GM12873 (cell line): ENCODE data around the gene TRHDE.

Source experiments
- TF ChIP-seq, protein P1 (sequence below): IDR thresholded peaks from 2 replicates; pipeline ENCODE4 v1.5.1; 2012; ENCODE audit warnings: low read depth, mild to moderate bottlenecking, moderate library complexity, low read length, control low read depth; ENCODE audit not compliant: insufficient read depth; ENCODE audit errors: missing control alignments

The TRHDE gene

DNA sequence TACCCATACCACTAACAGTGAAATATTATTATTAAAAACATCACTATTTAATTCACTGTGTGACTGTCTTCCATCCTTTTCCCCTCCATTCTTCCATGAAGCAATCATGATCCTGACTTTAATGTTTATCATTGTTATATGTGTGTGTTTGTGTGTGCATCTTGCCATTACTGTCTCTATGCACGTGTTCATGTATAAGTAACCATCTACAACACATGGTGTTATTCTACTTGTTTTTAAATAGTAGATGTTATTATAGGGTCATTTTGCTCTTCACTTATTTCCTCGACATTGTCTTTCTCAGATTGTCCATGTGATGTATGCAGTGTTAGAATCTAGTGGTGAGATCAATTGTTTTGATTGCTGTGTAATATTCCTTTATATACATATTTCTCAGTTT, 195.8 kb downstream of the TRHDE start:
- TF ChIP-seq, protein P1, sequence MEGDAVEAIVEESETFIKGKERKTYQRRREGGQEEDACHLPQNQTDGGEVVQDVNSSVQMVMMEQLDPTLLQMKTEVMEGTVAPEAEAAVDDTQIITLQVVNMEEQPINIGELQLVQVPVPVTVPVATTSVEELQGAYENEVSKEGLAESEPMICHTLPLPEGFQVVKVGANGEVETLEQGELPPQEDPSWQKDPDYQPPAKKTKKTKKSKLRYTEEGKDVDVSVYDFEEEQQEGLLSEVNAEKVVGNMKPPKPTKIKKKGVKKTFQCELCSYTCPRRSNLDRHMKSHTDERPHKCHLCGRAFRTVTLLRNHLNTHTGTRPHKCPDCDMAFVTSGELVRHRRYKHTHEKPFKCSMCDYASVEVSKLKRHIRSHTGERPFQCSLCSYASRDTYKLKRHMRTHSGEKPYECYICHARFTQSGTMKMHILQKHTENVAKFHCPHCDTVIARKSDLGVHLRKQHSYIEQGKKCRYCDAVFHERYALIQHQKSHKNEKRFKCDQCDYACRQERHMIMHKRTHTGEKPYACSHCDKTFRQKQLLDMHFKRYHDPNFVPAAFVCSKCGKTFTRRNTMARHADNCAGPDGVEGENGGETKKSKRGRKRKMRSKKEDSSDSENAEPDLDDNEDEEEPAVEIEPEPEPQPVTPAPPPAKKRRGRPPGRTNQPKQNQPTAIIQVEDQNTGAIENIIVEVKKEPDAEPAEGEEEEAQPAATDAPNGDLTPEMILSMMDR: no peak

DNA sequence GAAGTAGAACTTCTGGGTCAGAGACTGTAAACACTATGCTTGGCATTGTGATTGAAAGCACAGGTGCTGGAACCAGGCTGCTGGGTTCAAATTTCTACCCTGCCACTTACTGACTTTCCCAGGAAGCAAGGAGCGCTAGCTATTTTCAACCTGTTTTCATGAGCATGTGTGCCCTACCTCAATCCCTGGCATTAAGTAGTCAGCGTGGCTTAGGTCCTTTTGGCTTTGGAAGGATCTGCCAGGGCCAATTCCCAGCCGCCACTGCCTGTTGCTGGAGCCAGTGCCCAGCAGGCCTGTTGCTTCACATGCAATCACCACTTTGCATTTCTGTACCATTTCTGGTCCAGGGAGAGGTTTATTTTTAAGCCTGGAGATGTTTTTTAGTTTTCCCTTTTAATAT, 196.3 kb downstream of the TRHDE start:
- TF ChIP-seq, protein P1: no peak

DNA sequence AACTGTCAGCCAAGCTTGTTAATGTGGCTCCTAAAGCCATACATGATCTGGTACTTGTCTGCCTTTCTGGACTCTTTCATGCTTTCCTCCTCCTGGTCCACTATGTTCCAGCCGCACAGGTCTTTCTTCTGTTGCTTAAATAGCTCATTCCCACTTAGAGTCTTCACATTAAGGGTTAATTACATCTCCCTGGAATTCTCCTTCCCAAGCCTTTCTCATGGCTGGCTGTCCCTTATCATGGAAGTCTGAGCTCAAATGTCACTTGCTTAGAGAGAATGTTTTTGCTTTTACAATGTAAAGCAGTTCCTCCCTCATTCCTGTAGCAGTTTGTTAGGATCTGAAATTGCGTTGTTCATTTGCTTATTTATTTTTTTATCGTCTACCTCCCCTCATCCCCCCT, 199.6 kb downstream of the TRHDE start:
- TF ChIP-seq, protein P1: no peak

DNA sequence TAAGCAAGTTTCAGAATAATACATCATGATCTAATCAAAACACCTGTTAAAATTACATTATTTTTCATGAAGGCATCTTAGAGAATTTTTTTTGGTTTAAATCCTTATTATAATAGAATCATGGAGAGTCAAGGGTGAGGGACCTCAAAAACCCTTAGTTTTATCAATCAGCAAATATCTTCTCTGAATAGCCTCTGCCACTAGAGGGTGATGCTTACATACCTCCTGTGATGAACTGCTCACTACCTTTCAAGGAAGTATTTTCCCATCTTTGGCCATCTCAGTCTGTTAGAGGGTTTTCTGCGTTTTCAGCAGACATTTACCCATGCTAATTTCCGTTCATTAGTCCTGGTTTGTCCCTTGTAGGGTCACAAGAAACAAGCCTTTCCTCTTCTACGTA, 200.2 kb downstream of the TRHDE start:
- TF ChIP-seq, protein P1: peak; percentile 18

DNA sequence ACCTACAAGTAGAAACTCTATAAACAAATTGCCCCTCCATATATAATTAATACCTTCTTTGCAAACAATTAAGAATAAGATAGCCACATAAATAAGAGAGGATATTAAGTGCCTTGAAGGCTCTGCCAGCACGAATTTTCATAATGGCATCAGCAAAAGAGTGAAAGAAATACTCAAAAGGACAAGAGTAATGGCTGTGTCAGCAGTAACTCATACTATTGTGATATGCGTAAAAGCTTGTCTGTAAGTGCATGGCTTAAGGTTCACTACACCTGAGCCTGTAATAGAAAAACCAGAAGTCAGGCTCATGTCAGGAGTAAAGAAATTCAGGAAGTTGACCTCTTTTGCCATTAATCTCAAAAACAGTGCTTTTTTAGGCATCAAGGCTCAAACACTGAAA, 204.1 kb downstream of the TRHDE start:
- TF ChIP-seq, protein P1: no peak

DNA sequence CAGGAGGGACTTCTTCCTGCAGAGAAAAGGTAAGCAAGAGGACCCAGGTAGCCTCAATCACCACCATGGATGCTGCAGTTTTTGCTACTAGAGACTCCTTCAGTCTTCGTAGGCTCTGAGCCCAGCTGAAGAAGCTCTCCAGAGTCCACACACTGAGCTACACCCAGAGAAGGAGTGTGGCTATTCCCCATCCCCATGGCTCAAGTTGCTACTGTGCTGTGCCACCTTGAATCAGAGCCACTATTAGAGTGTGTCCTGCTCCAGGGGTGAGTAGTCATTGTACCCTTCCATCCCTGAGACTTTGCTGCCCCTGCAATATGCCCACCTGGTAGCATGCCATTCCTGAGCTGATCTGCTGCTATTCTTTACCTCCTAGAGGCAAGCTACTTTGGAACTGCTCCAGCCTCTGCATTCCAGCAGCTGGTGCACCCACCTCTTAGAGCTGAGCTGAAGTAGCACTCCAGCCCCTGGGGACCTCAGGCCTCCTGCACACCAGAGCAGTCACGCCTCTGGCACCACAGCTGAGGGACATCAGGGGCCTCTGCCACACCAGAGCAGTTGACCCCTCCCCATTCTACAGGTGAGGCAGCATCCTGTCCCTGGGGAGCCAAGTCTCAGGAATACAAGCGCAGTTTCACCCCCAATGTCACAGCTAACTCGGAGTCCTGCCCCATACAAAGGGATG, 213.0 kb downstream of the TRHDE start:
- TF ChIP-seq, protein P1: no peak

DNA sequence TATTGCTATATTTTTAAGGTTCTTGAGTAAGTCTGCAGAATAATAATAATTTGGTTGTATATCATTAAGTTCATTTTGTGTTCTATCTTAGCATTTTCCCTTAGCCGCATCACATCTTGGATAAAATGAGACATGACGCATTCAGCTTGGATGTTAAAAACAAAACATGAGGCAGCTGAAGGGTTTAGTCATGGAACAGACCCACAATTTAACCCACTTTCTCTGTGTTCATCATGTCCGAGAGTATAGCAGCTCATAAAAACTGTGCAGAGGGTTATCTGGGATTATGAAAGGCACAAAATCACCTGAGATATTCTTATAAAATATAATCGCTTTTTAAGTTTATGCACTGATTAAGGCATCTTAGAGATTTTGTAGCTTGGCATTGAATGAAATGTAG, 219.3 kb downstream of the TRHDE start:
- TF ChIP-seq, protein P1: no peak
